NCI-H526 (cell line): ENCODE data around the gene RSAD1.

ENCODE experiments used
- DNase-seq, 2 experiments: peaks; one replicate each; lab custom pipeline; 2025; lab: John Stamatoyannopoulos, UW

The RSAD1 gene

DNA sequence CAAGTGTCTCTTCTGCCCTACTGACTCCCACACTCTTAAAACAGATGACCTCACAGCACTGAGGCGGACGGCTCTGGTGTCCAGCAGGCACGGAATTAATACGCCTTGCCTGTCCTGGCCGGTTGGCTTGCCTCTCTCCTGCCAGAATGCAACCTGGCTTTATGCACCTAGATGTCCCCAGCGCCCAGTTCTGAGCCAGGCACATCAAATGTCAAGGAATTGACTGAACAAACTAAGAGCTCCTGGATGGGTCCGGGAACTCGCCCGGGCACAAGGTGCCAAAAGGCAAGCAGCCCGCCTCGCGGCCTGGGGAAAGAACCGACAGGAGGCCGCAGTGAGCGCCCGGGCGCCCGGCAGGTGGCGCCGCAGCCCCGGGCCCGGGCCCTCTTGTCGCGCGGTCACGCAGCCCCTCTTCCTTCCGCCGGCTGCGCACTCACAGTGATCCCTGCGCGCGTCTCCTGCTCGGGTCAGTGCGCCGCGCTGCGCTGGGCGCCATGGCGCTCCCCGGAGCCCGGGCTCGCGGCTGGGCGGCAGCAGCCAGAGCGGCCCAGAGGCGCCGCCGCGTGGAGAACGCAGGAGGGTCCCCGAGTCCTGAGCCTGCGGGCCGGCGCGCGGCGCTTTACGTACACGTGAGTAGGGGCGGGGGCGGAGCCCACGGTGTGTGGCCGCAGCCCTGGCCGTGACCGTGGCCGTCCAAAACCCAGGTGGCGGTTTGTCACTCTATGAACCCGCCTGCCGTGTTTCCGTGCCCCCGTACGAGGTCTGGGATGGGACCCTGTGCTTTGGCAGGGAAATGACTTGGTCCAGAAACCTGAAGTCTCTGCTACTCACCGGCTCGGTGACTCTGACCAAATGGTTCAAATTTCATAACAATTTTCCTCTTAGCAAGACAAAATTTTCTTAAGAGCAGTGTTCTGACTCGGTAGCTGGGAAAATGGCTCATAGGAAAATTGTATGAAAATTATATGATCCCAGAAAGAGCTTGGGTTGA lies at the start of gene RSAD1:
RSAD1 (plus strand) TSS at position 470 of the 991 bp plus-strand sequence; CDS start at position 495, 25 bp downstream.
- DNase-seq = peak; percentile 80 to 97

DNA sequence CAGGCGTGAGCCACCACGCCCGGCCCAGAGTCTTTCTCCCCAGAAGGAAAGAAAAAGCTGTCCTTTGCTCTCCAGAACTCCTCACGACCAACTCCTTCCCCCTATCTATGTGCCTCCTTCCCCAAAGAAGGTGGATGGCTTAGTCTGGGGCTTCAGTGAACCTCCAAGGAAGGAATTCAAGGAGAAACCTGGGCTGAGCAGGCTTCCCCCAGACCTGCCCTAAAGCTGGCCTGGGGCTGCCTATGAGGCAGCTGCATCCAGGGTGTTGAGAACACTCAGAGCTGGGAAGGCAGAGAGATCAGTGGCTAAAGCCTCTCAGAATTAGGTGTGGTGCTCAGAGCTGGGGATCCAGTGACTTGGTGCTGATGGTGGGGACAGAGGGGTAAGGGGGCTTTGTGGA lies 48.9 kb upstream of the RSAD1 start:
- DNase-seq = no peak

DNA sequence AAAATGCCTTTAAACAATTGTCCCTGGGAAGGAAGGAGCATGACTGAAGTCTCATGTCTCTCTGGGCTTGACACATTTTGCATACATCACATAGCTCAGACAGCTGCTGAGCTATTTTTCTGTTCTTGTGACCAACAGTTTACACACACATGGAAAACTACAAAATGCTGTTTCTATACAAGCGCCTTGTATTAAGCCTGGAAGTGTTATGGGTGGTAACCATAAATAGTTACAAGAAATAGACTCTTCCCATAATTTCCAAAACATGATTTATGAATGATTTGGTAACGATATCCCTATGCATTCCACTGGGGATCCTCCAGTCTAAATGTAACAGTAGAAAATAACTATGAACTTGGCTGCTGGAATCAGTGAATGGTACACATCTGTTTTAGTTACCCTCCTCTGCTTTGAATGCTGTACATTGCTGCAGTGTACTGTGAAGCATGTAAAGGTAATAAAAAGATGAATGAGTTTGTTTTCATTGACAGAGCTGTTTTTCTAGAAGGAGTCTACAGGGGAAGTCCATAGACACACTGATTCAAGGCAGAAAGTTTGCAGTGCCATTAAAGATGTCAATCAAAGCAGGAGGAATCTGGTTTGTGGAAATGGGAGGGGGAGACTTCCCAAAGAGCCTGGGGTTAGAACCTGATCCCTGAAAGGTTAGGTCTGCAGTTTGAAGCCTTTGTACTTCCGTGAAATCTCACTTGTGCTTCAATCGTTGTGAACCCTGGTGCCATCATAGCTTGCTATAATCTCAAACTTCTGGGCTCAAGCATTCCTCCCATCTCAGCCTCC lies 47.6 kb upstream of the RSAD1 start:
- DNase-seq = no peak

DNA sequence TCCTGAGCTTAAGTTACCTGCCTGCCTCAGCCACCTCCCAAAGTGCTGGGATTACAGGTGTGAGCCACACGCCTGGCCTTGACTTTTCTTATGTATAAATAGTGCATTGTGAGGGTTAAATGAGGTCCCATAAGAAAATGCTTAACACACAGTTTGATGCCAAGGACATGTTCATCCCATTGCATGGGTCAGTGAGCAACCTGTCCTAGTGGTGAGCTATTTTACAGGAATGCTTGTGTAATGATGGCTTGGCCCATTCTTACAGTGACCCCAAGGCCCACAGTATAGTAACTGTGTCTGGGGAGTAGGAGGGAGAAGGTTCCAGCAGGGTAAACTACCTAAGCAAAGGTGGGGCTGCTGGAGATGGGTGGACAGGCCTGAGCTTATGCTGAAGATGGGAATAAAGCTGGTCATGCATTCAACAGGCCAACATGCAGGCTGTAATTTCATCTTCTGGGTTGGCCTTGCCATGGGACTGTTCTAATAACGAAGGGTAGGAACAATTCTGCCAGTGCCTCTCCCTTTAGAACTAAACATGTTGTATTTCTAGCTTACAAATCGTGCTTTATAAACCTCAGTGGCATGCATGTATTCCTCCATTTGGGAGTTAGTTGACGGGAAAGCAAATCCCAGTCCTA lies 46.4 kb upstream of the RSAD1 start:
- no peak for DNase-seq

DNA sequence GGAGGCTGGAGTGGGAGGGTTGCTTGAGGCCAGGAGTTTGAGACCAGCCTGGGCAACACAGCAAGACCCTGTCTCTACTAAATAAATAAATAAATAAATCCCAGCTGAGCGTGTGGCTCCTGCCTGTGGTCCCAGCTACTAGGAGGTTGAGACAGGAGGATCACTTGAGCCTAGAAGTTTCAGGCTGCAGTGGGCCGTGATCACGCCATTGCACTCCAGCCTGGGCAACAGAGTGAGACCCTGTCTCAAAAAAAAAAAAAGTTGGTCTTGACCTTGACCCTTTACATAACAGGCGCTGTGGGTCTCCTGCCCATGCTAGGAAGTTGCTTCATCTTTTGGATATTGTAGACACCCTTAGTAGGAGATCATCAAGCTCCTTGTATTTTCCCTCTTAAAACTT lies 41.3 kb upstream of the RSAD1 start:
- DNase-seq = no peak

DNA sequence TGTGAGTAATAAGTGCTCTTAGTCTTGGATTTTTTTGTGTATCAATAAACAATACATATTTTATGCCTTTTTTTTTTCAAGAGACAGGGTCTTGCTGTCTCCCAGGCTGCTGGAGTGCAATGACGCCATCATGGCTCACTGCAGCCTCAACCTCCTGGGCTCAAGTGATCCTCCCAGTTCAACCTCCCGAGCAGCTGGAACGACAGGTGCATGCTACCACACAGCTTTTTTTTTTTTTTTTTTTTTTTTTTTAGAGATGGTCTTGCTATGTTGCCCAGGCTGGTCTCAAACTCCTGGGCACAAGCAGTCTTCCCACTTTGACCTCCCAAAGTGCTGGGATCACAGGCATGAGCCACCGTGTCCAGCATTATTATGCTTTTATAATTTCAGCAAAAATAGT lies 39.7 kb upstream of the RSAD1 start:
- DNase-seq = no peak

DNA sequence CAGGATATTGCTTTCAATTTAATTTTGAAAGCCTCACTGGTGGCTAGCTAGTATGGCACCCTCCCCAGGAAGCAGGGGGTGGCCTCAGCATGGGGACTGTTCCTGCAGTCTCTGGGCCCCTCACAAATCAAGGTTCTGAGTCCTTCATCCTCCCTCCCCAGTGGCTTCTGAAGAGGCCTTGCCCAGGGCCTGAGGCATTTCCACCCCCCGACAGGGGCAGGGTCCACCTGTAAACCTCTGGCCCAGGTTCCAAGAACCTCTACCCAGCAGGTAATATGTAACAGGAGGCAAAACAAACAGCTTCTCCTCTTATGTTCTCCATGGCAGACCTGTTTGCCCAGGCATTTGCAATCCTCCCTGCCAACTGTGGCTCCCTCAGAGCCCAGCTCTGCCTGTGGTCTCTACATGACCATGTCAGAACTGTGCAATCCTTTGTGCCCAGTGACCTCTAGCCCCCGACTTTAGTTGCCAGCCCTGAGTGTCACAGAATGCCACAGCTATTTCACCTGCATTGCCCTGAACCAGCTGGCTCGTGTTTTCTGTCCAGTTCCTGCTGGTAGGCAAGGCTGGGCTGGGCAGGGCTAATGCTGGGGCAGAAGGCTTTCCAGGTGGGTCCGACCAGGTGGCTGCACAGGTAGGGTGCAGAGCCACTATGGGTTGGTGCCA lies 38.4 kb upstream of the RSAD1 start:
- DNase-seq = no peak

DNA sequence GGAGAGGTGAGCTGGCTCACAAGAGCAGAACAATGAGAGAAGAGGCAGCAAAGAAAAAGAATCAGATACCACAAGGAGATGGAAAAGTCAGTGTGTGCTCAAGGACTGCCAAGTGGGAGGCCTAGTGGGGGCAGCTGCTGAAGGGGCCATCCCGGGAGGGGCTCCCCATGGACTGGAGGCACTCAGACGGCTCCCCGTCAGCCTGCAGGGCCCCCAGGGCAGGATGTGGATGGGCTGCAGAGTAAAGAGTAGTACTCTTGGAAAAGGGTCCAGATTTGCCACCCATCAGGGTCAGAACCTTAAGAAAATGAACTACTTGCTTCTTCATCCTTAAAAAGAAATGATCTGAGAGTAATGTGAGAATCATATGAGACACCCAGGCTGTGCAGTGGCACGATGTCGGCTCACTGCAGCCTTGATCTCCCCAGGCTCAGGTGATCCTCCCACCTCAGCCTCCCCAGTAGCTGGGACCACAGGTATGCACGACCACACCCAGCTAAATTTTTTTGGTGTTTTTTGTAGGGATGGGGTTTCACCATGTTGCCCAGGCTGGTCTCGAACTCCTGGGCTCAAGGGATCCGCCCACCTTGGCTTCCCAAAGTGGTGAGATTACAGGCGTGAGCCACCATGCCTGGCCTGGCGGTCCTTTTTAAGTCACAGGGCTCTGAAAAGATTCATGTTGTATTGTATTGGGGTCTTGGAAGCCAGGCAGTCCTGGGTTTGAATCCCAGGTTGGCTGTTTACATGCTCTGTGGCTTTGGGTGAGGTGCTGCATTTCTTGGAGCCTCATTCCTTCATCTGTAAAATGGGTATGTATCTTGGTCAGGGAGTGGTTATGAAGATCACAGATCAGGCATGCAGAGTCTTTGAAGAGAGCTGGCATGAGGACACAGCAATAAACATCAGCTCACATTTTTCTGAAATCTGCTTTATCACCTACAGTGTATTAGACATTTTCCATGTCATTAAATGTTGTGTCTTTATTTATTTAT lies 37.5 kb upstream of the RSAD1 start:
- DNase-seq = no peak

DNA sequence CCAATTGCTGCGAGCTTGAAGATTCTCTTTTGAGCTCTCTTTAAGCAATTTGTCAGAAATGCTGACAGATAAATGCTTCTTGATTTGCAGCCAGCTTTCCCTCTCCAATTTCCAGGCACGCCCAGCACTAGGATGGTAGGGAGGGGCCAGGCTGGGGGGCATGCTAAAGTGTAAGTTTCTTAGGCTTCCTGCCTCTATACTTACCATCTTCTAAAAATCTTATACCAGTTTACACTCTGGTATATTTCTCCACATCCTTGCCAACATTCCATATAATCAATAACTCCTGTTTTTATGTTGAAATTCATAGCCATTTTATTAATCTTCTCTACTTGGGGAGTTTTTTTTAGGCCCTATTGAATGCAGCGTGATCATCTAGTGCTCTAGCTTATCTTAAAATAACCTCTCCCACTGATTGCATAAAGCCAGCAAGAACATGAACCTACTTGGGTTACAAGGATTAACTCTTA lies 35.1 kb upstream of the RSAD1 start:
- DNase-seq = no peak

DNA sequence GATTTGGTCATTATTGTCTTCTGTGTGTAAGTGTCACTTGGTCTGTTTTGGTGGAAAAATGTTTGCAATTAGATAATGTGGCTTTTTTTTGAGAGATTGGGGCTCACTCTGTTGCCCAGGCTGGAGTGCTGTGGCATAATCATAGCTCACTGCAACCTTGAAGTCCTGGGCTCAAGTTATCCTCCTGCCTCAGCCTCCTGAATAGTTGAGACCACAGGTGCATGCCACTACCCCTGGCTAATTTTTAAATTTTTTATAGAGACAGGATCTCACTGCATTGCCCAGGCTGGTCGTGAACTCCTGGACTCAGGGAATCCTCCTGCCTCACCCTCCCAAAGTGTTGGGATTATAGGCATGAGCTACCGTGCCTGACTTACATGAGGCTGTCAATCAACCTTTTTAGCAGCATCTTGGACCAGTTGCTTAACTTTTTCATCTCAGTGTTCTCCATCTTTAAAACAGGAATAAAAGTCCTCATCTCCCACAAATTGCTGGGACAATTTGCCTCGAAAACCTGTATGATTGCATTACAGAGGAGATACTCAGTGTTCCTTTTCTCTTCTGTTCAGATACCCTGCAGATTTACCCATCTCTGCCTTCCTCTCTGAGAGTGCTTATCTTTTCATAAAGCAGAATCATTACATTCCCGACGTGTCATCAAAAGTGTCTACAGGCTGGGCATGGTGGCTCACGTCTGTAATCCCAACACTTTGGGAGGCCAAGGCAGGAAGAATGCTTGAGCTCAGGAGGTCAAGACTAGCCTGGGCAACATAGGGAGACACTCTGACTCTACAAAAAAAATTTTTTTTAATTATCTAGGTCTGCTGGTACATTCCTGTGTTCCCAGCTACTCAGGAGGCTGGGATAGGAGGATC lies 33.6 kb upstream of the RSAD1 start:
- no peak for DNase-seq

DNA sequence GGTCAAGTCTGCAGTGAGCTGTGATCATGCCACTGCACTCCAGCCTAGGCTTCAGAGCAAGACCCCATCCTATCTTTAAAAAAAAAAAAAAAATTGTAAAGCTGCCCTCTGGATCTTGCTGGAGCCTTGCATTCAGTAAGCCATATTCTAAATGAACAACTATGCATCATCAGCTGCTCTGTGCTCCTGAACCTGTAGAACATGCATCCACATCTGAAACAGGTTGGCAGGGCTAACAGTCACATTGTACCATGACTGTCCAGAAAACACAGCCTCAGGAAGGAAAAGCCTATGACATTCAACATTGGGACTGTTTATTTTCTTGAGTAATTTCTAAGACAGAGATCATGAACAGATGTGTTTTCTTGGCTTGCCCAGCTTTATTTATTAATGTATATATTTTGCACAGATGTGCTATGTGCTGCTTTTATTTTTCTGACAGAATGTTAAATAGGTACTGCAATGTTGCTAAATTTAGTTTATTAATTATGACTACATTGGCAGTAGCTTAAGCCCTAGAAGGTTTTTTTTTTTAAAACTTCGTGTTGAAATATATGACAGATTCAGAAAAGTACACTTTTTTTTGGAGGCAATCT lies 32.8 kb upstream of the RSAD1 start:
- DNase-seq = no peak

DNA sequence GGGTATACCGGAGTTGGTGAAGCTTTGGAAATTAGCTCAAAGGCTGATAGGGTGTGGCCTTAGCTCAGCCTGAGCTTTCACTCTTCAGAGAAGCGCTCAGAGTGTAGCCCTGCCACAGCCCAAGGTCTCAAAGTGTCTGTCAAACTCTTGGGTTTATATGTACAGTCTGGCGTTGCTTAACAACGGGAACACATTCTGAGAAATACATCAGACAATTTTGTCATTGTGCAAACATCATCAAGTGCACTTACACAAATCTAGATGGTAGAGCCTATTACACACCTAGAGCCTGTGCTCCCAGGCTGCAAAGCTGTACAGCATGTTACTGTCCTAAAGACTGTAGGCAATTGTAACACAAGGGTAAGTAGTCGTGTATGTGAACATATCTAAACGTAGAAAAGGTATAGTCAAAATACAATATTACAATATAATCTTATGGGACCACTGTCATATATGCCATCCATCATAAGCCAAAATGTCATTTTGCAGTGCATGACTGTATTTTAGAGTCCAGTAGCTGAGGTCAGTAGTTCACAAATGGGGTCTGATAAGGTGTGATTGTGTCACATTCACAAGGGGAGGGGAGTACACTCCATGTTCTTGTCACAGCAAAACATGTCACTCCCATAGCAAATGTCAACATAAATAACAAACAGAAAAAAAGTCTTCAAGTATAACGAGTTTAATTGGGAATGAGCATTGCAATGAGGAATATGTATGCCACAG lies 30.6 kb upstream of the RSAD1 start:
- no peak for DNase-seq

DNA sequence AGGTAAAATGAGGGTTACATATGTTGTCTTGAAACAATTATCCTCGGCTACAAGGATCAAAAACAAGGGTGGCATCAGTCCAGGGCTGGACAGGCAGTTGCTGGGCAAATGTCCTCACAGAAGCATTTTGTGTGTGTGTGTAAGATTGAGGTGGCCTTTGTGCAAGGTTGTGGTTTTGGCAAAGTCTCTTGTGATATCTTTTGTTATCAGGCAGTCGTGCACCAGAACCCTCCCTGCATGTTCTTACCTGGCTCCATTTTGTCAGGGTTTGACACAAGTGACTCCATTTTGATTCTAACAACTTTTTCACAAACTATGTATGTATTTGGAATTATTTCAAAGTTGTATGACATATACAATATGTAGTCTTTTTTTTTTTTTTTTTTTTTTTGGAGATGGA lies 30.0 kb upstream of the RSAD1 start:
- DNase-seq = no peak

DNA sequence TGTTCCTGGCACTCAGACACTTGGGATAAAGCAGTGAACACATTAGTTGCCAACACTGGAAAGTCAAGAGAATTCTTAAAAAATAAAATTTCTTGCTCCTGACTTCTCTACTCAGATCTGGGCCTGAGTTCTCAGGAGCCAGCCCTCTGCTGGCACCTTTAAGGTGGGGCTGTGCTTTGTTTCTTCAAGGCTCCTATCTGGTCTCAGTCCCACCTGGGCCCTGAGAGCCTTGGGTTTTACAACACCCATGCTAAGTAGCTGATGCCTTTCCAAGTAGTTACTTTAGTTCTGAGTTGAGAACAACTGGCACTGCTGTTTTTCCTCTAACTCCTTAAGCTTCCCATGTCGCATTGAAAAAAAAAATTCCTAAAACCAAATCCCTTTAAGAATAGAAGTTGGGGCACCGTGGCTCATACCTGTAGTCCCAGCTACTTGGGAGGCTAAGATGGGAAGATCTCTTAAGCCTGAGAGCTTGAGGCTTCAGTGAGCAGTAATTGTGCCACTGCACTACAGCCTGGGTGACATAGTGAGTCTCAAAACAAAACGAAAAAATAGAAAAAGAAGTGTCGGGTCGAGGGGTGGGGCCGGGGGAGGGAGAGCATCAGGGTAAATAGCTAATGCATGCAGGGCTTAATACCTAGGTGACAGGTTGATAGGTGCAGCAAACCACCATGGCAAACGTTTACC lies 26.6 kb upstream of the RSAD1 start:
- no peak for DNase-seq

DNA sequence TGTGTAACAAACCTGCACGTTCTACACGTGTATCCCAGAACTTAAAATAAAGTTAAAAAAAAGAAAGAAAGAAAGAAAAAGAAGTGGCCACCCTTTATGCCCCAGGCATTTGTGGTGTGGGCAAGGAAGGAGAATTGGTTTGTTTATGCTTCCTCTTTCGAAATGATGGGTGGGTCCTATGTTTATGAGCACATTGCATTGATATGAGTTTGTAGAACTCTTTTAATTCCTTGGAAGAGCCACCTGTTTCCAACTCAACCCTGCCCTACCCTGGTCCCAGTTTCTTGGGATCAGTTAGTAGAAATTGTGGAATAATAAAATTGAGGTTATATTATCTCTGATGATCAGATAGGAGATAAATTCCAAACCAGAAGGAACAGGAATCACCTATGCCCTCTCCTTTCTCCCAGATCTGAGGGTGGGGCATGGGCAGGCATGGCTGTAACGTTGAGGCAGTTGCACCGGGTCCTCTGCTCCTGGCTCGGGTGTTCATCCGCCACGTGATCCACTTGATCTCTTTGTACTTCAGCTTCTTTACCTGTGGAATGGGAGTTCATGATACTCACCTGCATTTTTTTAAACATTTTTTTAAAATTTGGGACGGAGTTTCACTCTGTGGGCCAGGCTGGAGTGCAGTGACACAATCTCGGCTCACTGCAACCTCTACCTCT lies 25.9 kb upstream of the RSAD1 start:
- no peak for DNase-seq

DNA sequence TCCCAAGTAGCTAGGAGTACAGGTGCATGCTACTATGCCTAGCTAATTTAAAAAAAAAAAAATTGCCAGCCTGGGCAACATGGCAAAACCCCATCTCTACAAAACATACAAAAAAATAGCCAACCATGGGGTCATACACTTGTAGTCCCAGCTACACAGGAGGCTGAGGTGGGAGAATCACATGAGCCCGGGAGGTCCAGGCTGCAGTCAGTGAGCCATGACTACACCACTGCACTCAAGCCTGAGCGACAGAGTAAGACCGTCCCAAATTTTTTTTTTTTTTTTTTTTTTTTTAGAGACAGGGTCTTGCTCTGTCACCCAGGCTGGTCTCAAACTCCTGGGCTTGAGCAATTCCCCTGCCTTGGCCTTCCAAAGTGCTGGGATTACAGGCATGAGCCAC lies 24.8 kb upstream of the RSAD1 start:
- no peak for DNase-seq

DNA sequence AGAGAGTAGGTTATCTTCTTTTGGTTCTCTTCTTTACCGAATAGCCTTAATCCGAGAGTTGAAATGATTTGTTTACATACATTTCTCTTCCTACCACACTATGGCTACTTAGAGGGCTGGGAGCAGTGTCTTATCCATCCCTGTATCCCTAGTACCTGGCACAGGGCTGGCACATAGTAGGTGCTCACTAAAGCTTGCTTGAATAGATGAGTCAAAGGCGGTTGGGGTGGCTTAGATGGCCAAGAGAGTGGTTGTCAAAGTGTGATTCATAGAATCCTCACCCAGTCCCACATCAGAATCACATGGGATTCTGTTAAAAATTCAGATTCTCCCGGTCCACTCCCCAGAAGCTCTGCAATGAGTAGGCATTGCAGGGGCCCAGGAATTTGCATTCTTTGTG lies 21.0 kb upstream of the RSAD1 start:
- no peak for DNase-seq
